HepG2 (cell line): ENCODE measurements around the gene VAC14. TPM values are rescaled to one million over a fixed set of nuclear protein-coding genes. Genes with fewer than 3 reads are reported as not detected.

Source experiments
- DPF2 ChIP-seq: sonication (generic); formaldehyde crosslinking; IDR thresholded peaks from 2 replicates; pipeline ENCODE4 v1.4.0; 2020; ENCODE audit warnings: mild to moderate bottlenecking, low read depth, missing genetic modification reagents, borderline replicate concordance
- HNF1A ChIP-seq, 2 experiments: sonication (generic) in 1 of 2; formaldehyde crosslinking in 1 of 2; IDR thresholded peaks; 2 replicates each; pipeline versions ENCODE4 v1.4.0 to v1.6.1; 2016 to 2020; ENCODE audit warnings: borderline replicate concordance in 1 of 2, low read depth in 1 of 2, mild to moderate bottlenecking in 1 of 2, missing genetic modification reagents in 1 of 2
- KDM1A ChIP-seq: IDR thresholded peaks from 2 replicates; pipeline ENCODE4 v1.6.1; 2016; ENCODE audit warnings: missing compliant biosample characterization
- MBNL3 ChIP-seq: fragments of 250-450 bp; sonication (Bioruptor Pico); conservative IDR thresholded peaks from 2 replicates; pipeline ENCODE4 v1.8.0; 2022; ENCODE audit warnings: mild to moderate bottlenecking, inconsistent platforms
- MTA3 ChIP-seq: sonication (generic); formaldehyde crosslinking; IDR thresholded peaks from 2 replicates; pipeline ENCODE4 v1.4.0; 2020; ENCODE audit warnings: missing genetic modification reagents
- NR1H2 ChIP-seq: sonication (generic); formaldehyde crosslinking; IDR thresholded peaks from 2 replicates; pipeline ENCODE4 v1.8.1; 2022; ENCODE audit warnings: low read depth, missing genetic modification reagents, borderline replicate concordance
- PAXIP1 ChIP-seq: sonication (generic); formaldehyde crosslinking; conservative IDR thresholded peaks from 2 replicates; pipeline ENCODE4 v1.4.0; 2020; ENCODE audit warnings: mild to moderate bottlenecking, missing genetic modification reagents, moderate library complexity
- RAD21 ChIP-seq: fragments of 450-650 bp; formaldehyde crosslinking; IDR thresholded peaks from 2 replicates; pipeline ENCODE4 v1.5.0; 2020; ENCODE audit warnings: mild to moderate bottlenecking
- SMAD1 ChIP-seq: sonication (generic); formaldehyde crosslinking; IDR thresholded peaks from 2 replicates; pipeline ENCODE4 v1.4.0; 2020; ENCODE audit warnings: missing genetic modification reagents, low read depth, mild to moderate bottlenecking, borderline replicate concordance
- TARDBP ChIP-seq: sonication (generic); formaldehyde crosslinking; IDR thresholded peaks from 2 replicates; pipeline ENCODE4 v1.8.0; 2022; ENCODE audit warnings: mild to moderate bottlenecking, missing genetic modification reagents
- TBL1XR1 ChIP-seq: fragments of 150-350 bp; IDR thresholded peaks from 2 replicates; pipeline ENCODE4 v1.6.1; 2014; ENCODE audit warnings: borderline replicate concordance, low read length; ENCODE audit not compliant: partially characterized antibody
- ZFP62 ChIP-seq: sonication (generic); formaldehyde crosslinking; IDR thresholded peaks from 2 replicates; pipeline ENCODE4 v1.4.0; 2020; ENCODE audit warnings: missing genetic modification reagents
- ZNF160 ChIP-seq: sonication (generic); formaldehyde crosslinking; IDR thresholded peaks from 2 replicates; pipeline ENCODE4 v1.8.0; 2022; ENCODE audit warnings: mild to moderate bottlenecking, inconsistent platforms, missing genetic modification reagents
- ZNF234 ChIP-seq: sonication (generic); formaldehyde crosslinking; conservative IDR thresholded peaks from 2 replicates; pipeline ENCODE4 v1.5.1; 2020; ENCODE audit warnings: mild to moderate bottlenecking, missing genetic modification reagents
- ZNF335 ChIP-seq: sonication (generic); formaldehyde crosslinking; IDR thresholded peaks from 2 replicates; pipeline ENCODE4 v1.4.0; 2020; ENCODE audit warnings: missing genetic modification reagents
- ZNF510 ChIP-seq: sonication (generic); formaldehyde crosslinking; IDR thresholded peaks from 2 replicates; pipeline ENCODE4 v1.4.0; 2020; ENCODE audit warnings: low read depth, mild to moderate bottlenecking, missing genetic modification reagents
- ZNF549 ChIP-seq: sonication (generic); formaldehyde crosslinking; IDR thresholded peaks from 2 replicates; pipeline ENCODE4 v1.5.0; 2020; ENCODE audit warnings: missing genetic modification reagents
- ZNF550 ChIP-seq: sonication (generic); formaldehyde crosslinking; IDR thresholded peaks from 2 replicates; pipeline ENCODE4 v1.4.0; 2020; ENCODE audit warnings: mild to moderate bottlenecking, missing genetic modification reagents, borderline replicate concordance
- ZNF839 ChIP-seq: sonication (generic); formaldehyde crosslinking; IDR thresholded peaks from 2 replicates; pipeline ENCODE4 v1.4.0; 2020; ENCODE audit warnings: missing genetic modification reagents, mild to moderate bottlenecking, borderline replicate concordance
- polyA plus RNA-seq, 8 experiments: library from polyadenylated mRNA; depleted of rRNA in 3 of 8; stranded (reverse) in 7 of 8; unstranded in 1 of 8; fragments of >200 nt; fragmentation: Illumina TruSeq in 4 of 8; extraction: Trizol in 4 of 8; gene quantifications; 2 replicates each; pipeline versions ENCODE4 v1.2.1 to v1.2.3, GENCODE V29; 2011 to 2016; ENCODE audit warnings: low read depth in 4 of 8, missing spikeins in 1 of 8, mixed read lengths in 1 of 8; ENCODE audit not compliant: insufficient read depth in 1 of 8
- total RNA-seq, 5 experiments: library from RNA; depleted of rRNA; stranded (reverse); fragments of >200 nt; fragmentation: Illumina TruSeq; extraction: Trizol; gene quantifications; 2 replicates each; pipeline ENCODE4 v1.2.3, GENCODE V29; 2016; ENCODE audit warnings: low read depth in 1 of 5

VAC14 gene
- total and polyA plus RNA-seq, 2 of the 13 experiments (the other 11 are each of a cell fraction or from before 2014, with no cell fraction given), result 23.5 to 24.6 TPM

GRCh38 chr16:70711211-70712031 is 89.5 kb downstream of the VAC14 start (continued):
- TF ChIP-seq PAXIP1 (peak; percentile 89), ZNF549 (0 out of 2 replicates have a peak, but pooled peaks have one; percentile 32), ZFP62 (CRISPR knock-in tag) (no peak), KDM1A (no peak; the same call in 1 of the 2 replicates), TARDBP (CRISPR knock-in tag) (peak; percentile 85), ZNF550 (CRISPR knock-in tag) (0 out of 2 replicates have a peak, but pooled peaks have one; percentile 29), ZNF160 (CRISPR knock-in tag) (0 out of 2 replicates have a peak, but pooled peaks have one; percentile 29), NR1H2 (no peak), ZNF510 (CRISPR knock-in tag) (no peak), TBL1XR1 (no peak), RAD21 (CRISPR knock-in tag) (0 out of 2 replicates have a peak, but pooled peaks have one; percentile 26), MBNL3 (CRISPR knock-in tag) (no peak), ZNF335 (peak; percentile 82; the same call in 1 of the 2 replicates), SMAD1 (peak; percentile 84; the same call in 1 of the 2 replicates), MTA3 (CRISPR knock-in tag) (no peak), ZNF234 (no peak), HNF1A (IDR thresholded peaks at IDR 0.05; ENCODE audit: low read depth) (0 out of 2 replicates have a peak, but pooled peaks have one; percentile 32), HNF1A (CRISPR knock-in tag; IDR thresholded peaks at IDR 0.05; ENCODE audit: borderline replicate concordance) (peak; percentile 77), DPF2 (CRISPR knock-in tag) (peak; percentile 88), ZNF839 (CRISPR knock-in tag) (peak; percentile 86; the same call in 1 of the 2 replicates)
